ENCODE measurements around the gene DMC1. TPM values are rescaled to one million over a fixed set of nuclear protein-coding genes. Genes with fewer than 3 reads are reported as not detected.

Gene DMC1
- total RNA-seq, 1 donor from 2014 or later: 12.3 TPM

DNA sequence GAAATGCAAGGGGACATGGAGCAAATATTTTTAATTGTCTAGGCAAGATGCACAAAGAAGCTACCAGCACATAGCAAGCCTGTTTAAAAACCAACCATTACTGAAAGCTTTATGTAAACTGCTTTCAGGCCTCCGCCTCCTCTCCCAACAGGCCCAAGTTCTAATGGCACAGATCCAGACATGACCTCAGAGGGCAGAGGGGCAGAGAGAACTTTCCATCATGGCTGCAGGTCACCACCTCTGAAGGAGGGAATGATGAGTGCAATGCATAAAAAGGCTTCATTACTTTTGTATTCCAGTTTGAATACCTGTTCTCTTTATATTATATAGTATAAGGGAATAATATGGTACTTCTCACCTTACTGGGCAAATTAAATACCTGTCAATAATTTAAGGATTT, 79.1 kb downstream of the DMC1 start:
- peaks cover 16 to 99% of the 10 kb centered on the region in 2 donors for H3K36me3 ChIP-seq
- no peak for DNase-seq (ENCODE audit: extremely low spot score in 2 of 2)
- peak overlapping the region; percentile 16 for H3K27ac ChIP-seq

DNA sequence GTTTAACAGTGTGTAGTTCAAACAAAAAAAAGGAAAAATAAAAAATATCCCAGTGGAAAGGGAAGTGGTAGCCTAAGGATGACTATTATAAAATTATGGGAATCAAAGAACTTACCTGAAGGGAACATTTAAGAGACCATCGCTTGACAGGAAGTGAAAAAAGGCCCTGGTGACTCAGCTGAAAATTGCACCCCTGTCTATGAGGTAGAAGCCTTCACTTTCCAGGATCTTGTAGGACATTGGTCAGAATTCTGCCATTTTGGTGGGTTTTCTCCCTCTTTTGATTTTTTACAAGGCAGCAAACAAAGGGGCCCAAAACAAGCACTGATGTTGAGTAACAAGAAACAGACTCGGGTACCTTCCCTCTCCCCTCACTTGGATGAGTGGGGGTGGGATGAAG, 79.5 kb downstream of the DMC1 start:
- H3K36me3 ChIP-seq: peaks cover 16 to 99% of the 10 kb centered on the region in 2 donors
- no peak overlapping the region for H3K4me3 ChIP-seq
- peak overlapping the region; percentile 16 for H3K27ac ChIP-seq
- TF ChIP-seq POLR2A (IDR thresholded peaks at IDR 0.05) (no peak), POLR2AphosphoS5 (IDR thresholded peaks at IDR 0.05; ENCODE audit: insufficient read depth in 1 of 2, low read depth in 1 of 2) (no peak)
- TF ChIP-seq, protein P1, sequence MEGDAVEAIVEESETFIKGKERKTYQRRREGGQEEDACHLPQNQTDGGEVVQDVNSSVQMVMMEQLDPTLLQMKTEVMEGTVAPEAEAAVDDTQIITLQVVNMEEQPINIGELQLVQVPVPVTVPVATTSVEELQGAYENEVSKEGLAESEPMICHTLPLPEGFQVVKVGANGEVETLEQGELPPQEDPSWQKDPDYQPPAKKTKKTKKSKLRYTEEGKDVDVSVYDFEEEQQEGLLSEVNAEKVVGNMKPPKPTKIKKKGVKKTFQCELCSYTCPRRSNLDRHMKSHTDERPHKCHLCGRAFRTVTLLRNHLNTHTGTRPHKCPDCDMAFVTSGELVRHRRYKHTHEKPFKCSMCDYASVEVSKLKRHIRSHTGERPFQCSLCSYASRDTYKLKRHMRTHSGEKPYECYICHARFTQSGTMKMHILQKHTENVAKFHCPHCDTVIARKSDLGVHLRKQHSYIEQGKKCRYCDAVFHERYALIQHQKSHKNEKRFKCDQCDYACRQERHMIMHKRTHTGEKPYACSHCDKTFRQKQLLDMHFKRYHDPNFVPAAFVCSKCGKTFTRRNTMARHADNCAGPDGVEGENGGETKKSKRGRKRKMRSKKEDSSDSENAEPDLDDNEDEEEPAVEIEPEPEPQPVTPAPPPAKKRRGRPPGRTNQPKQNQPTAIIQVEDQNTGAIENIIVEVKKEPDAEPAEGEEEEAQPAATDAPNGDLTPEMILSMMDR (IDR thresholded peaks at IDR 0.05): no peak
- DNase-seq (ENCODE audit: extremely low spot score in 2 of 2): no peak
- H3K4me1 ChIP-seq: no peaks in the 10 kb centered on the region
- H3K27me3 ChIP-seq: no peaks in the 10 kb centered on the region
- H3K9me3 ChIP-seq: no peaks in the 10 kb centered on the region
- intact Hi-C loops (cut with DNase I): no loop called here

More for the DNA sequence above, 79.1 kb downstream of the DMC1 start:
- Histone ChIP-seq H3K9me3 (no peaks in the 10 kb centered on the region), H3K4me1 (peaks cover 2% of the 10 kb centered on the region), H3K27me3 (no peaks in the 10 kb centered on the region), H3K4me3 (no peak overlapping the region)
- intact Hi-C loops (cut with DNase I): no loop called here
- no peak for TF ChIP-seq POLR2AphosphoS5 (IDR thresholded peaks at IDR 0.05; ENCODE audit: insufficient read depth in 1 of 2, low read depth in 1 of 2)

DNA sequence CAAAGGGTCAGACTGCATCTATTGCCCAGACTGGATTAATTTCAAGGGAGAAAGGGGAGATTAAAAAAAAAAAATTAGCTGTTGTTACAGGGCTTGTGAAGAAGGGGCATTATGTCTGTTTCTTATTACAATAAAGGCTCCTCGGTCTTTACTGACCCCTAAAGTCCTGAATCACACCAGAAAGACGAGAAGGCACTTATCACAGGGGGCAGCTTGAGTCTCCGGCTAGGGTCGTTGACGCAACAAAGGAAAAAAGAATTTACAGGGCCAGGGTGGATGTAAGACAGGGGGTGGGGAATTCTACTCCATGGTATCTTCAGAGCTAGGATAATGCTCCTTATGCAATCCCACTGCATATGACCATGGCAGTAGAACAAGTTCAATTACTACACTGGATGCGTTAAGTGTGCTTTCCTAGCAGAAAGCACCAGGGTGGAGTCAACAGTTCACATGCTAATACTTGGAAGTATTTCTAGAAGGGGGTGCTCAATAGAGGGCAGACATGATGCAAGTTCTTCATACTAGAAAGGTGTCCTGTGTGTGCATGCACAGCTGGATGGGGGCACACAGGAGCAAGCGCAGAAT, 80.3 kb downstream of the DMC1 start:
- intact Hi-C loops (cut with DNase I): no loop called here
- no peaks in the 10 kb centered on the region for H3K4me1 ChIP-seq

GRCh38 chr22:38489142-38489541, 80.8 kb downstream of the DMC1 start:
- intact Hi-C loops (cut with DNase I): no loop called here
- Histone ChIP-seq H3K9me3 (no peaks in the 10 kb centered on the region), H3K27me3 (no peaks in the 10 kb centered on the region), H3K4me1 (no peaks in the 10 kb centered on the region), H3K27ac (no peak overlapping the region), H3K4me3 (no peak overlapping the region), H3K36me3 (peaks cover 16 to 99% of the 10 kb centered on the region in 2 donors)
- DNase-seq (ENCODE audit: extremely low spot score in 2 of 2): no peak
- TF ChIP-seq POLR2AphosphoS5 (IDR thresholded peaks at IDR 0.05; ENCODE audit: insufficient read depth in 1 of 2, low read depth in 1 of 2) (peak in 1 of 2 donors; percentile 27), POLR2A (IDR thresholded peaks at IDR 0.05) (no peak)
- TF ChIP-seq, protein P1 (IDR thresholded peaks at IDR 0.05): no peak

More for the DNA sequence above, 80.3 kb downstream of the DMC1 start:
- TF ChIP-seq, protein P1 (IDR thresholded peaks at IDR 0.05): no peak
- TF ChIP-seq POLR2A (IDR thresholded peaks at IDR 0.05) (no peak), POLR2AphosphoS5 (IDR thresholded peaks at IDR 0.05; ENCODE audit: insufficient read depth in 1 of 2, low read depth in 1 of 2) (no peak)
- H3K9me3 ChIP-seq: no peaks in the 10 kb centered on the region
- H3K36me3 ChIP-seq: peaks cover 16 to 99% of the 10 kb centered on the region in 2 donors
- no peak for DNase-seq (ENCODE audit: extremely low spot score in 2 of 2)
- H3K4me3 ChIP-seq: no peak overlapping the region
- H3K27ac ChIP-seq: no peak overlapping the region
- no peaks in the 10 kb centered on the region for H3K27me3 ChIP-seq

DNA sequence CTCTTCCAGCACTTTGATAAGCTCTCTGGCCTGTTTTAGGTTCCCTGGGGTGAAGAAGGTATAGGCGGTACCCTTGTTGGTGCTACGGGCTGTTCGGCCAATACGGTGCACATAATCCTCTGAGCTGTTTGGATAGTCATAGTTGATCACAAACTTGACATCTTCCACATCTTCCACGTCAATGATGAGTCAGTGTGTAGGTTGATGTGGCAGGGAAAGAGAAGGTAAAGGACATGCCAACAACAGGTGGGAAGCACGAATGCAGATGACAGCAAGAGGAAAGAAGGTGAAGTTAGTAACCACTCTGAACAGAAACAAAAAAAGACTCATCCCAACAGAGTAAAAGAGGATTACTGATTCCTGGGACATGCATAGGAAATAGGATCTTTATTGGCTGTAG, 82.0 kb downstream of the DMC1 start:
- Histone ChIP-seq H3K9me3 (no peaks in the 10 kb centered on the region), H3K36me3 (peaks cover 13 to 99% of the 10 kb centered on the region in 2 donors), H3K27ac (no peak overlapping the region), H3K27me3 (no peaks in the 10 kb centered on the region), H3K4me3 (no peak overlapping the region), H3K4me1 (no peaks in the 10 kb centered on the region)
- TF ChIP-seq POLR2AphosphoS5 (IDR thresholded peaks at IDR 0.05; ENCODE audit: insufficient read depth in 1 of 2, low read depth in 1 of 2) (no peak), POLR2A (IDR thresholded peaks at IDR 0.05) (no peak)
- TF ChIP-seq, protein P1 (IDR thresholded peaks at IDR 0.05): no peak
- no peak for DNase-seq (ENCODE audit: extremely low spot score in 2 of 2)
- intact Hi-C loops (cut with DNase I): no loop called here

All from vagina (tissue), 2 donors.